Liver (tissue), 9 donors: Measurements from ENCODE around the gene RALGAPB. TPM values are rescaled to one million over a fixed set of nuclear protein-coding genes. Genes with fewer than 3 reads are reported as not detected.

Experiments used
- DNase-seq: peaks from one replicate; pipeline ENCODE4 v3.0.0-alpha.2; 2017; ENCODE audit warnings: low spot score
- H3K27ac ChIP-seq, 2 donors: one replicate each; pipeline ENCODE4 v1.7.0; 2013; ENCODE audit warnings: inconsistent platforms in 2 of 2, low read length in 2 of 2, control low read depth in 1 of 2, low read depth in 1 of 2, mild to moderate bottlenecking in 1 of 2
- H3K27me3 ChIP-seq, 4 donors: one replicate each; pipeline versions ENCODE4 v1.6.1 to v1.7.0; 2013; ENCODE audit warnings: low read length in 3 of 4, inconsistent platforms in 1 of 4, mild to moderate bottlenecking in 1 of 4, moderate library complexity in 1 of 4; ENCODE audit not compliant: control insufficient read depth in 4 of 4, insufficient read depth in 4 of 4
- H3K36me3 ChIP-seq, 4 donors: one replicate each; pipeline versions ENCODE4 v1.6.1 to v1.7.0; 2013; ENCODE audit warnings: low read length in 3 of 4, mild to moderate bottlenecking in 3 of 4, low read depth in 1 of 4, moderate library complexity in 1 of 4; ENCODE audit not compliant: control insufficient read depth in 4 of 4, insufficient read depth in 3 of 4
- H3K4me1 ChIP-seq, 4 donors: one replicate each; pipeline versions ENCODE4 v1.6.1 to v1.7.0; 2013; ENCODE audit warnings: low read length in 3 of 4, mild to moderate bottlenecking in 3 of 4, moderate library complexity in 1 of 4; ENCODE audit not compliant: control insufficient read depth in 4 of 4, insufficient read depth in 4 of 4
- H3K4me3 ChIP-seq, 3 donors: one replicate each; pipeline versions ENCODE4 v1.6.1 to v1.7.0; 2013; ENCODE audit warnings: low read length in 3 of 3, control low read depth in 1 of 3, low read depth in 1 of 3, mild to moderate bottlenecking in 1 of 3
- H3K9ac ChIP-seq, 2 donors: one replicate each; pipeline ENCODE4 v1.7.0; 2013; ENCODE audit warnings: low read length in 2 of 2, mild to moderate bottlenecking in 2 of 2, moderate library complexity in 2 of 2, control low read depth in 1 of 2, low read depth in 1 of 2
- H3K9me3 ChIP-seq, 4 donors: one replicate each; pipeline versions ENCODE4 v1.6.1 to v1.7.0; 2013; ENCODE audit warnings: low read length in 3 of 4; ENCODE audit not compliant: control insufficient read depth in 4 of 4
- EGR1 ChIP-seq, 2 donors: IDR thresholded peaks; 2 replicates each; pipeline ENCODE4 v1.6.1; 2016 to 2018; ENCODE audit warnings: antibody characterized with exemption in 2 of 2, low read depth in 2 of 2
- FOXA1 ChIP-seq: IDR thresholded peaks from 2 replicates; pipeline ENCODE4 v1.6.1; 2016; ENCODE audit warnings: antibody characterized with exemption
- GABPA ChIP-seq, 2 donors: IDR thresholded peaks in 1 of 2; conservative IDR thresholded peaks in 1 of 2; 2 replicates each; pipeline ENCODE4 v1.6.1; 2016; ENCODE audit warnings: antibody characterized with exemption in 2 of 2, mild to moderate bottlenecking in 1 of 2, moderate library complexity in 1 of 2
- HNF4A ChIP-seq, 2 donors: conservative IDR thresholded peaks; 2 replicates each; pipeline ENCODE4 v1.6.1; 2016; ENCODE audit warnings: antibody characterized with exemption in 2 of 2, mild to moderate bottlenecking in 2 of 2
- HNF4G ChIP-seq: IDR thresholded peaks from 2 replicates; pipeline ENCODE4 v1.6.1; 2016; ENCODE audit warnings: antibody characterized with exemption
- JUND ChIP-seq, 2 donors: IDR thresholded peaks; 2 replicates each; pipeline ENCODE4 v1.6.1; 2016; ENCODE audit warnings: antibody characterized with exemption in 2 of 2
- NR2F2 ChIP-seq: IDR thresholded peaks from 2 replicates; pipeline ENCODE4 v1.6.1; 2016; ENCODE audit warnings: antibody characterized with exemption
- RAD21 ChIP-seq, 2 donors: IDR thresholded peaks; 2 replicates each; pipeline ENCODE4 v1.6.1; 2016; ENCODE audit warnings: antibody characterized with exemption in 2 of 2, mild to moderate bottlenecking in 2 of 2
- RXRA ChIP-seq, 2 donors: IDR thresholded peaks; 2 replicates each; pipeline ENCODE4 v1.6.1; 2017 to 2018; ENCODE audit warnings: antibody characterized with exemption in 2 of 2, mild to moderate bottlenecking in 1 of 2
- TAF1 ChIP-seq: conservative IDR thresholded peaks from 2 replicates; pipeline ENCODE4 v1.6.1; 2016; ENCODE audit warnings: antibody characterized with exemption, mild to moderate bottlenecking
- YY1 ChIP-seq: IDR thresholded peaks from 2 replicates; pipeline ENCODE4 v1.6.1; 2016; ENCODE audit warnings: antibody characterized with exemption, mild to moderate bottlenecking
- WGBS: extraction: QIAGEN DNeasy Blood & Tissue Kit; methylation state at CpG from one replicate; pipeline ENCODE4 v1.1.7; 2013; 5-methylcytosine and 5-hydroxymethylcytosine counted together
- polyA plus RNA-seq, 2 donors: library from polyadenylated mRNA; stranded (reverse) in 1 of 2; unstranded in 1 of 2; fragments of 200-250 nt in 1 of 2; fragments of >200 nt in 1 of 2; fragmentation: Nextera tagmentation in 1 of 2; extraction: Ambion mirVana in 1 of 2; gene quantifications; one replicate each; pipeline versions ENCODE4 v1.2.1 to v1.2.3, GENCODE V29; 2013 to 2015
- total RNA-seq, 2 donors: library from RNA; depleted of rRNA; stranded (reverse); fragments of >200 nt; gene quantifications; one replicate each; pipeline ENCODE4 v1.2.3, GENCODE V29; 2014
- TF ChIP-seq, protein P1 (sequence below): IDR thresholded peaks from 2 replicates; pipeline ENCODE4 v1.6.1; 2016; ENCODE audit warnings: antibody characterized with exemption
- TF ChIP-seq, protein P2 (sequence below): IDR thresholded peaks from 2 replicates; pipeline ENCODE4 v1.6.1; 2016; ENCODE audit warnings: antibody characterized with exemption
- TF ChIP-seq, protein P3 (sequence below): IDR thresholded peaks from 2 replicates; pipeline ENCODE4 v1.6.1; 2016; ENCODE audit warnings: antibody characterized with exemption
- TF ChIP-seq, protein P4 (sequence below): fragments of 150-350 bp; IDR thresholded peaks from 2 replicates; pipeline ENCODE4 v1.5.1; 2017; ENCODE audit warnings: improper control_type of control experiment, low read depth, low read length; ENCODE audit not compliant: missing input control
- TF ChIP-seq, protein P5 (sequence below): IDR thresholded peaks from 2 replicates; pipeline ENCODE4 v1.6.1; 2016; ENCODE audit warnings: antibody characterized with exemption, mild to moderate bottlenecking
- donor health status: healthy.
- donor health status: healthy.
- donor health status: healthy.
- donor health status: healthy.
- donor health status: healthy.

Gene RALGAPB
- total and polyA plus RNA-seq, 4 donors, result 4.3 to 19.7 (median 9.5) TPM

DNA sequence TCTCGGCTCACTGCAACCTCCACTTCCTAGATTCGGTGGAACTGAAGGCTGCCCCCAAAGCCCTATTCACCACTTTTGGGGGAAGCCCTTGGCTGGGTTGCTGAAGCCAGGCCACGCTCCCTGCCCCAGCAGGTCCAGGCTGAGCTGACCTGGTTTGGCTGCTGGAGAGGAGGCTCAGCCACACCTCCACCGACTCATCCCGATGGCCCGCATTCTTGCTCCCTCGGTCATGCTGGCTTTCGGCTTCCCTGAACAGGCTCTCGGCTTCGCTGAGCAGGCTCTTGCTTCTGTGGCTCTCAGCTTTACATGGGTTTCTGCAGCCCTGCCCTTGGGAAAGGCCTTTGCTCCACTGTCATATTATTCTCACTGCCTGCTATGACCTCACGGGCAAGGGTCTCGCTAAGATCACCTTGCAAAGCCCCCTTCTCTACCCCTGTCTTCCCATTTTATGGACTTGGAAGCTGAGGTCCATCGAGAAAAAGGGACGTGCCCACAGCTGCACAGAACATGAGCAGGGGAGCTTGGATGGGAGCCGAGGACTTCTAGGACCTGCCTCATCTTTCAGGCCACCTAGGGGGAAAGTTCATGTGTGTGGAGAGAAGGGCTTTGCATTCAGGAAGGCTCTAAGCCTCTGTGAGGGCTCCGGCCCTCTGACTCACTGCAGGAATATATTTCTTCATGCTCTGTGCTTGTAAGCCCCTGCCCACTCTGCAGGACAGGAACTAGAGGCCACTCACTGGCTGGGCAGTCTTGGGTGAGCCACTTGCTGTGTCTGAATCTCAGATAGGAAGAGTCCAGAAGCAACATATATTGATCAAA is 144.6 kb downstream of the RALGAPB start:
- Histone ChIP-seq H3K9ac (no peak overlapping the region), H3K4me1 (no peaks in the 10 kb centered on the region), H3K36me3 (no peaks in the 10 kb centered on the region), H3K27me3 (no peaks in the 10 kb centered on the region), H3K9me3 (no peaks in the 10 kb centered on the region), H3K27ac (no peak overlapping the region), H3K4me3 (no peak overlapping the region)
- WGBS, result 75% methylated on average over 16 of the region's 16 CpGs
- DNase-seq, result no peak
- TF ChIP-seq TAF1, result no peak
- TF ChIP-seq, protein P1, sequence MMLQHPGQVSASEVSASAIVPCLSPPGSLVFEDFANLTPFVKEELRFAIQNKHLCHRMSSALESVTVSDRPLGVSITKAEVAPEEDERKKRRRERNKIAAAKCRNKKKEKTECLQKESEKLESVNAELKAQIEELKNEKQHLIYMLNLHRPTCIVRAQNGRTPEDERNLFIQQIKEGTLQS, result no peak
- TF ChIP-seq JUND (IDR thresholded peaks at IDR 0.05), result no peak
- TF ChIP-seq HNF4A (conservative IDR thresholded peaks at IDR 0.05), result no peak
- no peak for TF ChIP-seq GABPA (IDR thresholded peaks at IDR 0.05 in 1 of 2, conservative IDR thresholded peaks at IDR 0.05 in 1 of 2)
- no peak for TF ChIP-seq NR2F2
- TF ChIP-seq, protein P2, sequence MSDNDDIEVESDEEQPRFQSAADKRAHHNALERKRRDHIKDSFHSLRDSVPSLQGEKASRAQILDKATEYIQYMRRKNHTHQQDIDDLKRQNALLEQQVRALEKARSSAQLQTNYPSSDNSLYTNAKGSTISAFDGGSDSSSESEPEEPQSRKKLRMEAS, result no peak
- TF ChIP-seq, protein P3, sequence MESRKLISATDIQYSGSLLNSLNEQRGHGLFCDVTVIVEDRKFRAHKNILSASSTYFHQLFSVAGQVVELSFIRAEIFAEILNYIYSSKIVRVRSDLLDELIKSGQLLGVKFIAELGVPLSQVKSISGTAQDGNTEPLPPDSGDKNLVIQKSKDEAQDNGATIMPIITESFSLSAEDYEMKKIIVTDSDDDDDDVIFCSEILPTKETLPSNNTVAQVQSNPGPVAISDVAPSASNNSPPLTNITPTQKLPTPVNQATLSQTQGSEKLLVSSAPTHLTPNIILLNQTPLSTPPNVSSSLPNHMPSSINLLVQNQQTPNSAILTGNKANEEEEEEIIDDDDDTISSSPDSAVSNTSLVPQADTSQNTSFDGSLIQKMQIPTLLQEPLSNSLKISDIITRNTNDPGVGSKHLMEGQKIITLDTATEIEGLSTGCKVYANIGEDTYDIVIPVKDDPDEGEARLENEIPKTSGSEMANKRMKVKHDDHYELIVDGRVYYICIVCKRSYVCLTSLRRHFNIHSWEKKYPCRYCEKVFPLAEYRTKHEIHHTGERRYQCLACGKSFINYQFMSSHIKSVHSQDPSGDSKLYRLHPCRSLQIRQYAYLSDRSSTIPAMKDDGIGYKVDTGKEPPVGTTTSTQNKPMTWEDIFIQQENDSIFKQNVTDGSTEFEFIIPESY, result no peak
- TF ChIP-seq HNF4G, result no peak
- TF ChIP-seq, protein P4, sequence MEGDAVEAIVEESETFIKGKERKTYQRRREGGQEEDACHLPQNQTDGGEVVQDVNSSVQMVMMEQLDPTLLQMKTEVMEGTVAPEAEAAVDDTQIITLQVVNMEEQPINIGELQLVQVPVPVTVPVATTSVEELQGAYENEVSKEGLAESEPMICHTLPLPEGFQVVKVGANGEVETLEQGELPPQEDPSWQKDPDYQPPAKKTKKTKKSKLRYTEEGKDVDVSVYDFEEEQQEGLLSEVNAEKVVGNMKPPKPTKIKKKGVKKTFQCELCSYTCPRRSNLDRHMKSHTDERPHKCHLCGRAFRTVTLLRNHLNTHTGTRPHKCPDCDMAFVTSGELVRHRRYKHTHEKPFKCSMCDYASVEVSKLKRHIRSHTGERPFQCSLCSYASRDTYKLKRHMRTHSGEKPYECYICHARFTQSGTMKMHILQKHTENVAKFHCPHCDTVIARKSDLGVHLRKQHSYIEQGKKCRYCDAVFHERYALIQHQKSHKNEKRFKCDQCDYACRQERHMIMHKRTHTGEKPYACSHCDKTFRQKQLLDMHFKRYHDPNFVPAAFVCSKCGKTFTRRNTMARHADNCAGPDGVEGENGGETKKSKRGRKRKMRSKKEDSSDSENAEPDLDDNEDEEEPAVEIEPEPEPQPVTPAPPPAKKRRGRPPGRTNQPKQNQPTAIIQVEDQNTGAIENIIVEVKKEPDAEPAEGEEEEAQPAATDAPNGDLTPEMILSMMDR, result no peak

DNA sequence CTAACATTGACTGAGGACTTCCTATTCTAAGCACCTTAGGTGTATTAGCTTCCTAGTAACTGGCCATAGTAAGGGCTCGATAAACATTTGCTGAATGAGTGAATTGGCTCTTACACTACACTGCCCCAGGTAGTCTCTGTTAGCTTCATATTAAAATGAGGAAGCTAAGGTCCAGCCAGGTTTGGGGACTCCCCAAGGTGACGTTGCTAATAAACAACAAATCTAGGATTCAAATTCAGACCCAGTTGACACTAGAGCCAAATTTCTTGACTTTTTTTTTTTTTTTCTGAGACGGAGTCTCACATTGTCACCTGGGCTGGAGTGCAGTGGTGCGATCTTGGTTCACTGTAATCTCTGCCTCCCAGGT is 145.2 kb downstream of the RALGAPB start:
- Histone ChIP-seq H3K36me3 (no peaks in the 10 kb centered on the region), H3K4me3 (no peak overlapping the region), H3K9me3 (no peaks in the 10 kb centered on the region), H3K27ac (no peak overlapping the region), H3K4me1 (no peaks in the 10 kb centered on the region), H3K27me3 (no peaks in the 10 kb centered on the region), H3K9ac (no peak overlapping the region)
- no peak for DNase-seq
- TF ChIP-seq, protein P2, result no peak
- TF ChIP-seq RXRA (IDR thresholded peaks at IDR 0.05), result no peak
- TF ChIP-seq FOXA1, result no peak
- TF ChIP-seq RAD21 (IDR thresholded peaks at IDR 0.05), result no peak
- TF ChIP-seq, protein P1, result no peak
- no peak for TF ChIP-seq NR2F2
- TF ChIP-seq, protein P3, result no peak
- TF ChIP-seq EGR1 (IDR thresholded peaks at IDR 0.05; ENCODE audit: low read depth in 2 of 2), result no peak
- no peak for TF ChIP-seq YY1
- no peak for TF ChIP-seq GABPA (IDR thresholded peaks at IDR 0.05 in 1 of 2, conservative IDR thresholded peaks at IDR 0.05 in 1 of 2)
- TF ChIP-seq HNF4G, result no peak
- TF ChIP-seq, protein P5, sequence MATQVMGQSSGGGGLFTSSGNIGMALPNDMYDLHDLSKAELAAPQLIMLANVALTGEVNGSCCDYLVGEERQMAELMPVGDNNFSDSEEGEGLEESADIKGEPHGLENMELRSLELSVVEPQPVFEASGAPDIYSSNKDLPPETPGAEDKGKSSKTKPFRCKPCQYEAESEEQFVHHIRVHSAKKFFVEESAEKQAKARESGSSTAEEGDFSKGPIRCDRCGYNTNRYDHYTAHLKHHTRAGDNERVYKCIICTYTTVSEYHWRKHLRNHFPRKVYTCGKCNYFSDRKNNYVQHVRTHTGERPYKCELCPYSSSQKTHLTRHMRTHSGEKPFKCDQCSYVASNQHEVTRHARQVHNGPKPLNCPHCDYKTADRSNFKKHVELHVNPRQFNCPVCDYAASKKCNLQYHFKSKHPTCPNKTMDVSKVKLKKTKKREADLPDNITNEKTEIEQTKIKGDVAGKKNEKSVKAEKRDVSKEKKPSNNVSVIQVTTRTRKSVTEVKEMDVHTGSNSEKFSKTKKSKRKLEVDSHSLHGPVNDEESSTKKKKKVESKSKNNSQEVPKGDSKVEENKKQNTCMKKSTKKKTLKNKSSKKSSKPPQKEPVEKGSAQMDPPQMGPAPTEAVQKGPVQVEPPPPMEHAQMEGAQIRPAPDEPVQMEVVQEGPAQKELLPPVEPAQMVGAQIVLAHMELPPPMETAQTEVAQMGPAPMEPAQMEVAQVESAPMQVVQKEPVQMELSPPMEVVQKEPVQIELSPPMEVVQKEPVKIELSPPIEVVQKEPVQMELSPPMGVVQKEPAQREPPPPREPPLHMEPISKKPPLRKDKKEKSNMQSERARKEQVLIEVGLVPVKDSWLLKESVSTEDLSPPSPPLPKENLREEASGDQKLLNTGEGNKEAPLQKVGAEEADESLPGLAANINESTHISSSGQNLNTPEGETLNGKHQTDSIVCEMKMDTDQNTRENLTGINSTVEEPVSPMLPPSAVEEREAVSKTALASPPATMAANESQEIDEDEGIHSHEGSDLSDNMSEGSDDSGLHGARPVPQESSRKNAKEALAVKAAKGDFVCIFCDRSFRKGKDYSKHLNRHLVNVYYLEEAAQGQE, result no peak
- TF ChIP-seq JUND (IDR thresholded peaks at IDR 0.05), result no peak
- WGBS, result 86% methylated on average over 4 of the region's 4 CpGs
